Loucy (cell line): ENCODE data around the gene VAV2.

ENCODE experiments used
- H2AFZ ChIP-seq: fragments of 200-600 bp; sonication (generic); 2 replicates; pipeline ENCODE4 v1.6.0; 2016; ENCODE audit warnings: antibody characterized with exemption, mild to moderate bottlenecking, low read length, moderate library complexity
- H3F3A ChIP-seq: fragments of 200-600 bp; 2 replicates; pipeline ENCODE4 v1.6.0; 2016; ENCODE audit warnings: antibody characterized with exemption, low read depth, mild to moderate bottlenecking
- H3K27me3 ChIP-seq: fragments of 200-600 bp; sonication (generic); 2 replicates; pipeline ENCODE4 v1.6.1; 2014; ENCODE audit warnings: low read length, mild to moderate bottlenecking; ENCODE audit not compliant: insufficient read depth, poor library complexity, severe bottlenecking
- H3K36me3 ChIP-seq: fragments of 200-600 bp; sonication (generic); 2 replicates; pipeline ENCODE4 v1.6.1; 2016; ENCODE audit warnings: low read length; ENCODE audit not compliant: insufficient read depth
- H3K4me1 ChIP-seq: fragments of 200-600 bp; sonication (generic); 2 replicates; pipeline ENCODE4 v1.5.1; 2014; ENCODE audit warnings: low read length, mild to moderate bottlenecking; ENCODE audit not compliant: insufficient read depth, poor library complexity, severe bottlenecking
- H3K4me2 ChIP-seq: fragments of 200-600 bp; sonication (generic); 2 replicates; pipeline ENCODE4 v1.6.0; 2014; ENCODE audit warnings: antibody characterized with exemption, low read length, low read depth, mild to moderate bottlenecking; ENCODE audit not compliant: poor library complexity, severe bottlenecking
- H3K4me3 ChIP-seq: fragments of 200-600 bp; sonication (generic); 2 replicates; pipeline ENCODE4 v1.5.1; 2014; ENCODE audit warnings: low read length, mild to moderate bottlenecking, mixed read lengths; ENCODE audit not compliant: poor library complexity, severe bottlenecking
- H3K79me2 ChIP-seq: fragments of 200-600 bp; sonication (generic); 2 replicates; pipeline ENCODE4 v1.6.1; 2014; ENCODE audit warnings: low read length; ENCODE audit not compliant: insufficient read depth
- H3K9ac ChIP-seq: fragments of 200-600 bp; sonication (generic); 2 replicates; pipeline ENCODE4 v1.6.0; 2014; ENCODE audit warnings: mild to moderate bottlenecking, low read depth, low read length, moderate library complexity; ENCODE audit not compliant: poor library complexity, severe bottlenecking
- H3K9me2 ChIP-seq: fragments of 200-600 bp; sonication (generic); replicated peaks from 2 replicates; pipeline ENCODE4 v1.6.1; 2016; ENCODE audit warnings: low read depth, low read length, mixed read lengths
- H3K9me3 ChIP-seq: fragments of 200-600 bp; sonication (generic); 2 replicates; pipeline ENCODE4 v1.6.1; 2014; ENCODE audit warnings: mild to moderate bottlenecking, antibody characterized with exemption, low read length, low read depth; ENCODE audit not compliant: insufficient read depth
- H4K20me1 ChIP-seq: fragments of 200-600 bp; sonication (generic); 2 replicates; pipeline ENCODE4 v1.6.0; 2014; ENCODE audit warnings: antibody characterized with exemption, low read length, mild to moderate bottlenecking; ENCODE audit not compliant: insufficient read depth, poor library complexity, severe bottlenecking
- EZH2phosphoT487 ChIP-seq: fragments of 200-600 bp; IDR thresholded peaks from 2 replicates; pipeline ENCODE4 v1.6.1; 2018; ENCODE audit warnings: antibody characterized with exemption, mild to moderate bottlenecking, moderate library complexity, borderline replicate concordance
- TF ChIP-seq, protein P1 (sequence below): fragments of 200-600 bp; sonication (generic); conservative IDR thresholded peaks from 2 replicates; pipeline ENCODE4 v1.5.1; 2014; ENCODE audit warnings: mild to moderate bottlenecking, antibody characterized with exemption, low read length

Gene VAV2

DNA sequence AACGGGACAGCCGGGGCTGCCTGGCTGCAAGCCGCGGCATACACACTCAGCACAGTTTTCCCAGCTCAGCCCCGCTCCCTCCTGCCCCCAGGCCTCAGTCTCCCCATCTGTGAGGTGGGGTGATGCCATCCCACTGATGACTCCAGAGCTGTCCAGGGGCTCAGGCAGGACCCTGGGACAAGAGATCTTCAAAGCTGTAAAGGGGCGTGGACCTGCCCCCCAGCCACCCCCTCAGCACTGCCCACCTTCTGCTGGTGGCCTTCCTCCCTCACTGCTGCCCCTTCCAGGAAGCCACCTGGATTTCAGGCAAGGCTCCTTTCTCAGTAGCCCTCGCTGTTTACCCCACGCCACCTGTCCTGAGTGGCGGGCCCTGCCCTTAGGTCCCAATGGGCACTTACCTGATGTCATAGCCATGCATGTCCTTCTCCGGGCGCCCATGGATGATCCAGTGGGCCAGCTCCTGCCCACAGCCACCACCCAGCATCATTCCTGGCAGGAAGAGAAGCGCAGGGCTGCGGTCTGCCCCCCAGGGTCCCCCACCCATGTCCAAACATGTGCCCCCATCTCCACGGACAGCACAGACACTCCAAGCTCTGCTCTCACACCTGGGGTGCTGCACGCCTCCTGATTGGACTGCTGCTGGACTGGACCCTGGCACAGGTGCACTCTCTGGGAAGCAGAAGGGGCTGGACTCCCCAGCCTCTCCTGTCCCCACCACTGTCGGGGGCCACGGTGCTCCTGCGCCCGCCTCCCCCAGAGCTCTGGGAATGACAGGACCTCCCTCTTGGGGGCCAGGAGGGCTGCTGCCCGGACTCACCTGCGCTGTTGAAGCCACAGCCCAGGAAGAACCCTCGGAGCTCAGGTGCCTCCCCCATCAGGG, 279.7 kb downstream of the VAV2 start:
- H3K27me3 ChIP-seq: no peaks in the 10 kb centered on the region
- H3K4me3 ChIP-seq: no peak overlapping the region
- TF ChIP-seq EZH2phosphoT487: no peak
- TF ChIP-seq, protein P1, sequence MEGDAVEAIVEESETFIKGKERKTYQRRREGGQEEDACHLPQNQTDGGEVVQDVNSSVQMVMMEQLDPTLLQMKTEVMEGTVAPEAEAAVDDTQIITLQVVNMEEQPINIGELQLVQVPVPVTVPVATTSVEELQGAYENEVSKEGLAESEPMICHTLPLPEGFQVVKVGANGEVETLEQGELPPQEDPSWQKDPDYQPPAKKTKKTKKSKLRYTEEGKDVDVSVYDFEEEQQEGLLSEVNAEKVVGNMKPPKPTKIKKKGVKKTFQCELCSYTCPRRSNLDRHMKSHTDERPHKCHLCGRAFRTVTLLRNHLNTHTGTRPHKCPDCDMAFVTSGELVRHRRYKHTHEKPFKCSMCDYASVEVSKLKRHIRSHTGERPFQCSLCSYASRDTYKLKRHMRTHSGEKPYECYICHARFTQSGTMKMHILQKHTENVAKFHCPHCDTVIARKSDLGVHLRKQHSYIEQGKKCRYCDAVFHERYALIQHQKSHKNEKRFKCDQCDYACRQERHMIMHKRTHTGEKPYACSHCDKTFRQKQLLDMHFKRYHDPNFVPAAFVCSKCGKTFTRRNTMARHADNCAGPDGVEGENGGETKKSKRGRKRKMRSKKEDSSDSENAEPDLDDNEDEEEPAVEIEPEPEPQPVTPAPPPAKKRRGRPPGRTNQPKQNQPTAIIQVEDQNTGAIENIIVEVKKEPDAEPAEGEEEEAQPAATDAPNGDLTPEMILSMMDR: no peak
- H2AFZ ChIP-seq: no peak overlapping the region
- no peaks in the 10 kb centered on the region for H4K20me1 ChIP-seq
- H3K9ac ChIP-seq: no peak overlapping the region
- no peaks in the 10 kb centered on the region for H3K9me3 ChIP-seq
- H3K79me2 ChIP-seq: no peaks in the 10 kb centered on the region
- no peaks in the 10 kb centered on the region for H3F3A ChIP-seq
- no peaks in the 10 kb centered on the region for H3K9me2 ChIP-seq
- no peaks in the 10 kb centered on the region for H3K4me1 ChIP-seq
- H3K36me3 ChIP-seq: no peaks in the 10 kb centered on the region
- no peak overlapping the region for H3K4me2 ChIP-seq
